Measurements from ENCODE around the gene GAS2. TPM values are rescaled to one million over a fixed set of nuclear protein-coding genes. Genes with fewer than 3 reads are reported as not detected.

GAS2 gene
- total RNA-seq, 1 experiment from 2014 or later, result 2.8 TPM

- TF ChIP-seq EZH2 (IDR thresholded peaks at IDR 0.05; ENCODE audit: low read depth) (no peak), CTCF (conservative IDR thresholded peaks at IDR 0.05) (peak; percentile 64)
- DNase-seq, result peak; percentile 79 to 96
- peak within 1 kb of the TSS; percentile 90 for H2AFZ ChIP-seq
- H3K27ac ChIP-seq, result peak within 1 kb of the TSS; percentile 47; the same call in 1 of the 2 replicates
- TSS peak; percentile 59 for BruUV-seq (replicated peaks)
- CTCF ChIA-PET, result interaction anchor here (0.6 kb wide), 2 partner anchors 312 to 1972 kb away, joined by 4 to 16 read pairs; no protein-coding TSS in a partner anchor
- intact Hi-C loops (cut with micrococcal nuclease; ENCODE audit: unreplicated experiment), result no loop called here
- H3K4me3 ChIP-seq, result peak within 1 kb of the TSS; percentile 83
- H4K20me1 ChIP-seq (ENCODE audit: insufficient read depth), result no peaks in the 10 kb centered on the region
- peak within 1 kb of the TSS; percentile 91 for H3K4me2 ChIP-seq
- POLR2A ChIA-PET (ENCODE audit: unreplicated experiment), result interaction anchor here (0.5 to 0.8 kb wide), 4 partner anchors 20 to 218 kb away, joined by 3 to 10 read pairs (median 4); no protein-coding TSS in a partner anchor
- no peaks in the 10 kb centered on the region for H3K9me3 ChIP-seq (ENCODE audit: insufficient read depth, low read depth)
- no peaks in the 10 kb centered on the region for H3K27me3 ChIP-seq (ENCODE audit: insufficient read depth, low read depth)
- peaks cover 17% of the 10 kb centered on the region for H3K4me1 ChIP-seq (replicated peaks; ENCODE audit: insufficient read depth)
- 0 out of 2 replicates have a peak, but pooled peaks cover 3% of the 10 kb centered on the region for H3F3A ChIP-seq (ENCODE audit: insufficient read depth, low read depth)
- H3K79me2 ChIP-seq (ENCODE audit: low read depth), result peaks cover 6% of the 10 kb centered on the region; the same call in 1 of the 2 replicates
- H3K36me3 ChIP-seq (ENCODE audit: low read depth), result 0 out of 2 replicates have a peak, but pooled peaks cover 7% of the 10 kb centered on the region
- H3K9me2 ChIP-seq (ENCODE audit: insufficient read depth), result no peaks in the 10 kb centered on the region
These were observed 163.0 kb downstream of the GAS2 start, which contains the start of gene SVIP for GRCh38 chr11:22829231-22830081. TSS of gene SVIP (minus strand) at chr11:22829801. CDS start at chr11:22829748, 53 bp downstream.

- 0 out of 2 replicates have a peak, but pooled peaks cover 7% of the 10 kb centered on the region for H3K36me3 ChIP-seq (ENCODE audit: low read depth)
- H3K9me3 ChIP-seq (ENCODE audit: insufficient read depth, low read depth), result no peaks in the 10 kb centered on the region
- H3K4me1 ChIP-seq (replicated peaks; ENCODE audit: insufficient read depth), result peaks cover 17% of the 10 kb centered on the region
- no peak for DNase-seq
- peak overlapping the region; percentile 76 for H3K4me2 ChIP-seq
- H3K27ac ChIP-seq, result no peak overlapping the region
- no TSS peak for BruUV-seq (replicated peaks)
- 0 out of 2 replicates have a peak, but pooled peaks cover 3% of the 10 kb centered on the region for H3F3A ChIP-seq (ENCODE audit: insufficient read depth, low read depth)
- H2AFZ ChIP-seq, result peak overlapping the region; percentile 90
- peak overlapping the region; percentile 83; the same call in 1 of the 2 replicates for H3K4me3 ChIP-seq
- TF ChIP-seq CTCF (conservative IDR thresholded peaks at IDR 0.05), result no peak
- intact Hi-C loops (cut with micrococcal nuclease; ENCODE audit: unreplicated experiment), result no loop called here
- H3K79me2 ChIP-seq (ENCODE audit: low read depth), result peaks cover 6% of the 10 kb centered on the region; the same call in 1 of the 2 replicates
- H3K9me2 ChIP-seq (ENCODE audit: insufficient read depth), result no peaks in the 10 kb centered on the region
- H3K27me3 ChIP-seq (ENCODE audit: insufficient read depth, low read depth), result no peaks in the 10 kb centered on the region
- H4K20me1 ChIP-seq (ENCODE audit: insufficient read depth), result no peaks in the 10 kb centered on the region
- ChIA-PET POLR2A (ENCODE audit: unreplicated experiment) (interaction anchor here (0.6 kb wide), 1 partner anchor 19 kb away, joined by 5 read pairs; no protein-coding TSS in a partner anchor), CTCF (interaction anchor here (0.6 kb wide), 2 partner anchors 312 to 1973 kb away, joined by 4 to 16 read pairs; no protein-coding TSS in a partner anchor)
These were observed 163.6 kb downstream of the GAS2 start for GRCh38 chr11:22830082-22830414.

GRCh38 chr11:22832315-22833015 lies 166.1 kb downstream of the GAS2 start:
- Histone ChIP-seq H3K79me2 (ENCODE audit: low read depth) (peaks cover 6% of the 10 kb centered on the region; the same call in 1 of the 2 replicates), H3K9me2 (ENCODE audit: insufficient read depth) (no peaks in the 10 kb centered on the region), H4K20me1 (ENCODE audit: insufficient read depth) (no peaks in the 10 kb centered on the region), H3K27ac (no peak overlapping the region), H2AFZ (no peak overlapping the region), H3K4me1 (replicated peaks; ENCODE audit: insufficient read depth) (peaks cover 17% of the 10 kb centered on the region), H3F3A (ENCODE audit: insufficient read depth, low read depth) (0 out of 2 replicates have a peak, but pooled peaks cover 3% of the 10 kb centered on the region), H3K27me3 (ENCODE audit: insufficient read depth, low read depth) (no peaks in the 10 kb centered on the region), H3K9me3 (ENCODE audit: insufficient read depth, low read depth) (no peaks in the 10 kb centered on the region), H3K36me3 (ENCODE audit: low read depth) (no peaks in the 10 kb centered on the region), H3K4me2 (no peak overlapping the region), H3K4me3 (no peak overlapping the region)
- no TSS peak for BruUV-seq (replicated peaks)
- intact Hi-C loops (cut with micrococcal nuclease; ENCODE audit: unreplicated experiment), result no loop called here
- DNase-seq, result no peak
- POLR2A ChIA-PET (ENCODE audit: unreplicated experiment), result no interaction called here
- TF ChIP-seq CTCF (conservative IDR thresholded peaks at IDR 0.05) (no peak), EZH2 (IDR thresholded peaks at IDR 0.05; ENCODE audit: low read depth) (no peak)
- CTCF ChIA-PET, result interaction anchor here (0.6 kb wide), 1 partner anchor 709 kb away, joined by 3 read pairs; no protein-coding TSS in a partner anchor

Measured in PC-9 (cell line).